Testis (tissue), 2 donors: Measurements from ENCODE around the gene RBP5.

ENCODE experiments used
- CTCF ChIP-seq, 3 experiments: fragments of 450-650 bp in 2 of 3; fragments of 200-600 bp in 1 of 3; sonication (generic) in 1 of 3; IDR thresholded peaks; one replicate each; pipeline ENCODE4 v1.5.1; 2016 to 2019; ENCODE audit warnings: antibody characterized with exemption in 3 of 3, mild to moderate bottlenecking in 2 of 3, moderate library complexity in 1 of 3
- POLR2A ChIP-seq: fragments of 450-650 bp; IDR thresholded peaks from one replicate; pipeline ENCODE4 v1.6.1; 2017; ENCODE audit warnings: antibody characterized with exemption, mild to moderate bottlenecking, moderate library complexity

GRCh38 chr12:7120166-7120565, 8.5 kb downstream of the RBP5 start:
- TF ChIP-seq CTCF (IDR thresholded peaks at IDR 0.05) (no peak), POLR2A (no peak)
